Ascending aorta (tissue), 2 donors: ENCODE data around the gene RHBG. TPM values are rescaled to one million over a fixed set of nuclear protein-coding genes. Genes with fewer than 3 reads are reported as not detected.

Experiments used
- DNase-seq, 2 donors: peaks; one replicate each; pipeline ENCODE4 v3.0.0-alpha.2; 2019; ENCODE audit warnings: low spot score in 2 of 2
- H3K27ac ChIP-seq, 2 donors: fragments of 200-600 bp; sonication (generic); one replicate each; pipeline ENCODE4 v1.5.1; 2016 to 2017; ENCODE audit warnings: mild to moderate bottlenecking in 1 of 2
- H3K27me3 ChIP-seq: fragments of 200-600 bp; sonication (generic); one replicate; pipeline ENCODE4 v1.5.1; 2017
- H3K36me3 ChIP-seq, 2 donors: fragments of 200-600 bp; sonication (generic); one replicate each; pipeline ENCODE4 v1.5.1; 2016
- H3K4me1 ChIP-seq, 2 donors: fragments of 200-600 bp; sonication (generic); one replicate each; pipeline ENCODE4 v1.5.1; 2016 to 2017; ENCODE audit warnings: mild to moderate bottlenecking in 1 of 2
- H3K4me3 ChIP-seq, 2 donors: fragments of 200-600 bp; sonication (generic); one replicate each; pipeline ENCODE4 v1.5.1; 2016 to 2017; ENCODE audit warnings: mild to moderate bottlenecking in 1 of 2
- H3K9me3 ChIP-seq, 2 donors: fragments of 200-600 bp; sonication (generic); one replicate each; pipeline ENCODE4 v1.5.1; 2016
- CTCF ChIP-seq, 3 experiments: fragments of 200-600 bp in 2 of 3; fragments of 450-650 bp in 1 of 3; sonication (generic) in 2 of 3; IDR thresholded peaks; one replicate each; pipeline ENCODE4 v1.5.1; 2016 to 2019; ENCODE audit warnings: antibody characterized with exemption in 3 of 3, mild to moderate bottlenecking in 1 of 3, moderate library complexity in 1 of 3
- intact Hi-C: fragments of 100-400 bp; cut with DNase I; formaldehyde crosslinking; loops from one replicate; pipeline ENCODE4 v1.15.1; 2023
- total RNA-seq: library from RNA; depleted of rRNA; stranded (reverse); fragments of >200 nt; gene quantifications from one replicate; pipeline ENCODE4 v1.1.0, GENCODE V29; 2016

The RHBG gene
- total RNA-seq, 1 donor from 2014 or later = not detected

GRCh38 chr1:156412653-156413321 is 43.8 kb downstream of the RHBG start:
- DNase-seq = no peak
- no peak overlapping the region for H3K4me3 ChIP-seq
- no peaks in the 10 kb centered on the region for H3K4me1 ChIP-seq
- H3K9me3 ChIP-seq = no peaks in the 10 kb centered on the region
- no peaks in the 10 kb centered on the region for H3K36me3 ChIP-seq
- no peak for TF ChIP-seq CTCF (IDR thresholded peaks at IDR 0.05)
- intact Hi-C loops = no loop called here
- H3K27me3 ChIP-seq = peaks cover 2% of the 10 kb centered on the region
- no peak overlapping the region for H3K27ac ChIP-seq

- Histone ChIP-seq H3K27ac (no peak overlapping the region), H3K36me3 (no peaks in the 10 kb centered on the region), H3K4me3 (no peak overlapping the region), H3K4me1 (no peaks in the 10 kb centered on the region), H3K9me3 (no peaks in the 10 kb centered on the region), H3K27me3 (peaks cover 5% of the 10 kb centered on the region)
- no peak for DNase-seq
- TF ChIP-seq CTCF (IDR thresholded peaks at IDR 0.05) = no peak
- intact Hi-C loops = no loop called here
These were observed 44.6 kb downstream of the RHBG start for GRCh38 chr1:156413391-156414246.

DNA sequence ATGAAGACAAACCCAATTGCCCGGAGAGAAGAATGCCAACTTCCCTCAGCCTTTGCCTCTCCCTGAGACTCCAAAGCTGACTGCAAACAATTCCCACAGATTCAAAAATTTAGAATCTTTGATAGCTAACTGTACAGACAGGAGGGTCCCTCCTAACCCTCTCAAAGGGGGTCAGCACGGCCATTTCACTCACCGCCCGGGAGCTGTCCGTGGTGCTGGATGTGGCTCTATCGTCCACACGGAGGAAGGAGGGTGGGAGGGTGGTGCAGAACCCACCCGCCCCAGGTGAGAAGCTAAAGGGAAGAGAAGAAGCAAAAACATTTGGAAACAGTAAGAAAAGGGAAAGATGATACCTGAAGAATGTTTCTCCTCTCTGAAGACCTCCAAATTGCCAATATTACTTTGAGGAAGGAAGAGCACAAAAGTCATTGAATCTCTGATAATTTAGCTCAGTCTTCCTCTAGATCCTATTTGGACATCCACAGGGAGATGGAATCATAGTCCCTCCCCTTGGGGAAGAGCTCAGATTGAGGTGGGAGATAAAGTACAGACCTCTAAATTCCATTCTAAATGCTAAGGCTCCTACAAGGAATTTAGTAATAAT is 45.6 kb downstream of the RHBG start:
- no peaks in the 10 kb centered on the region for H3K36me3 ChIP-seq
- no peak overlapping the region for H3K4me3 ChIP-seq
- DNase-seq = no peak
- H3K27ac ChIP-seq = no peak overlapping the region
- no peaks in the 10 kb centered on the region for H3K9me3 ChIP-seq
- H3K27me3 ChIP-seq = peaks cover 9% of the 10 kb centered on the region
- TF ChIP-seq CTCF (IDR thresholded peaks at IDR 0.05) = no peak
- intact Hi-C loops = no loop called here
- no peaks in the 10 kb centered on the region for H3K4me1 ChIP-seq

DNA sequence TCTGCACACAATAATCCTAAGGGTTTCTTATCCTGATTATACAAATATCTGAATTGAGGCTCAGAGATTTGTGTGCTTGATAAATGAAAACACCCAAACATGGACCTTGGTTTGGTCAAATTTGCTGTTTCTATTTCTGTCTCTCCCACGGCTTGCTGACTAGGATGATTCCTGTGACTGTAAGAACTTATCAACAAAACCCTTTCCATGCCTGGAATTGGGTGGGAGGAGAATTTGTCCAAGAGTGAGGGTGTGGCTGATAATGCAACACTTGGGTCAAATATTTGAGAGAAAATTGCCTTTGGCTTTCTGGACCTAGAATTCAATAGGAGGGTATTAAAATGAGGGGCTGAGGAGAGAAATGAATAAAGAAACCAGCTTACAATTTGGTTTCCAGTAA is 48.0 kb downstream of the RHBG start:
- Histone ChIP-seq H3K27ac (no peak overlapping the region), H3K27me3 (peaks cover 27% of the 10 kb centered on the region)
- no peak for DNase-seq

More for the DNA sequence above, 48.0 kb downstream of the RHBG start:
- Histone ChIP-seq H3K4me1 (peaks cover 15 to 16% of the 10 kb centered on the region in 2 donors), H3K9me3 (no peaks in the 10 kb centered on the region), H3K4me3 (no peak overlapping the region), H3K36me3 (no peaks in the 10 kb centered on the region)
- intact Hi-C loops = no loop called here
- no peak for TF ChIP-seq CTCF (IDR thresholded peaks at IDR 0.05)
